GM10266 (cell line): ENCODE measurements around the gene REPS2.

ENCODE experiments used
- DNase-seq: peaks from one replicate; pipeline ENCODE4 v3.0.0; 2012; ENCODE audit errors: extremely low spot score
- CTCF ChIP-seq: IDR thresholded peaks from 2 replicates; pipeline ENCODE4 v1.5.1; 2012; ENCODE audit warnings: mild to moderate bottlenecking, low read depth; ENCODE audit not compliant: control insufficient read depth, insufficient read depth; ENCODE audit errors: missing control alignments

REPS2 gene

GRCh38 chrX:16999275-16999674, 52.8 kb downstream of the REPS2 start:
- TF ChIP-seq CTCF = no peak
- DNase-seq = no peak

- no peak for DNase-seq
Measured at GRCh38 chrX:17000751-17001150, 54.3 kb downstream of the REPS2 start.

GRCh38 chrX:17005712-17006368, 59.4 kb downstream of the REPS2 start:
- DNase-seq = no peak
- TF ChIP-seq CTCF = no peak

More at GRCh38 chrX:17000751-17001150, 54.3 kb downstream of the REPS2 start:
- TF ChIP-seq CTCF = no peak

- DNase-seq = no peak
- no peak for TF ChIP-seq CTCF
Measured at GRCh38 chrX:17007134-17007768, 60.8 kb downstream of the REPS2 start.

- DNase-seq = no peak
- no peak for TF ChIP-seq CTCF
Measured at GRCh38 chrX:17009856-17010625, 63.6 kb downstream of the REPS2 start.

GRCh38 chrX:17012465-17012864, 66.0 kb downstream of the REPS2 start:
- no peak for DNase-seq
- no peak for TF ChIP-seq CTCF

- no peak for DNase-seq
- no peak for TF ChIP-seq CTCF
Measured at GRCh38 chrX:17014216-17014615, 67.8 kb downstream of the REPS2 start.
